NCI-H226 (cell line): ENCODE results near the gene CRYBA1.
A peak's percentile ranks its signal among the peaks of the same experiment; 100 is the strongest.
"Not testable (repeated sequence)": the region's sequence is repeated elsewhere in the genome, so short reads cannot be mapped to it uniquely, and the experiment has no call there.

Source experiments
- DNase-seq: peaks from one replicate; pipeline ENCODE4 v3.0.0-alpha.2; 2015

The CRYBA1 gene

DNA sequence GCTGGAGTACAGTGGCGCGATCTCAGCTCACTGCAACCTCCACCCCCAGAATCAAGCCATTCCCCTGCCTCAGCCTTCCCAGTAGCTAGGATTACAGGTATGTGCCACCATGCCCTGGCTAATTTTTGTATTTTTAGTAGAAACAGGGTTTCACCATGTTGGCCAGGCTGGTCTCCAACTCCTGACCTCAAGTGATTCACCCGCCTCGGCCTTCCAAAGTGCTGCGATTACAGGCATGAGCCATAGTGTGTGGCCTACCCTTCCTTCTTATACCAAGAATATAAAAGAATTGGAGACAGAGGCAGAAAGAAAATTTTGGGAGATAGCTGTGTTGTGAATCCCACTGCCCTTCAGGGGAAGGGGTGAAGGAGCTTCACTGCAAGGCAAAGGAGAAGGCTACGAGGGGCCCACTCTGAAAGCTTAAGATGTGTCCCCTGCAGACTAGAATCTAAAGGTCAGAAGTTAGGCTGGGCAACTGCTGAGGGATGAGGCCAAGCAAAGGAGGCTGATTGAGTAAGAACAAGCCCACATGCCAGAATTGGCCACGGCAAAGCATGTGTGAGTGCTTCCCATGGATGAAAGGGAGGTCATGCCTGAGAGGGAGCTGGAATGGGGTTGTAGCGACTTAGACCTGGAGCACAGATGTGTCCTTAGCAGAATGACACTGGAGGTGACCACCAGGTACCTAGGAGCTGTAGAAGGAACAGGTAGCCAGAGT, 8.4 kb upstream of the CRYBA1 start:
- DNase-seq, result peak; percentile 70

DNA sequence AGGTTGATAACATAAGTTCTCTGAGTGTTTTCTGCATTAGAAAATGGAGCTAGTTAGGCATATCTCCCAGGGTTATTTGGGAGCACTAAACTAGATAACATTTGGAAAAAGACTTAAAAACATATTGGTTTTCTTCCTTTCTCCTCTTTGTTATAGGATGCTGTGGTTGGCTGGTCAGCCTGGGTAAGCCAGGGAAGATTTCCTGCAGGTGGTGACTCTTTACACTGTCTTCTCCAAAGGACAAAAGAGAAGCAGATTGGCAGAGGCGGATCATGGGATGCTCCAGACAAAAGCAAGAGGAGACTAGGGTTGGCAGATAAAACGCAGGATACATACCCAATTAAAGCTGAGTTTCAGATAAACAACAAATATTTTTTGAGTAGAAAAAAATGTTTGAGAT, 6.2 kb upstream of the CRYBA1 start:
- DNase-seq, result peak; percentile 14

DNA sequence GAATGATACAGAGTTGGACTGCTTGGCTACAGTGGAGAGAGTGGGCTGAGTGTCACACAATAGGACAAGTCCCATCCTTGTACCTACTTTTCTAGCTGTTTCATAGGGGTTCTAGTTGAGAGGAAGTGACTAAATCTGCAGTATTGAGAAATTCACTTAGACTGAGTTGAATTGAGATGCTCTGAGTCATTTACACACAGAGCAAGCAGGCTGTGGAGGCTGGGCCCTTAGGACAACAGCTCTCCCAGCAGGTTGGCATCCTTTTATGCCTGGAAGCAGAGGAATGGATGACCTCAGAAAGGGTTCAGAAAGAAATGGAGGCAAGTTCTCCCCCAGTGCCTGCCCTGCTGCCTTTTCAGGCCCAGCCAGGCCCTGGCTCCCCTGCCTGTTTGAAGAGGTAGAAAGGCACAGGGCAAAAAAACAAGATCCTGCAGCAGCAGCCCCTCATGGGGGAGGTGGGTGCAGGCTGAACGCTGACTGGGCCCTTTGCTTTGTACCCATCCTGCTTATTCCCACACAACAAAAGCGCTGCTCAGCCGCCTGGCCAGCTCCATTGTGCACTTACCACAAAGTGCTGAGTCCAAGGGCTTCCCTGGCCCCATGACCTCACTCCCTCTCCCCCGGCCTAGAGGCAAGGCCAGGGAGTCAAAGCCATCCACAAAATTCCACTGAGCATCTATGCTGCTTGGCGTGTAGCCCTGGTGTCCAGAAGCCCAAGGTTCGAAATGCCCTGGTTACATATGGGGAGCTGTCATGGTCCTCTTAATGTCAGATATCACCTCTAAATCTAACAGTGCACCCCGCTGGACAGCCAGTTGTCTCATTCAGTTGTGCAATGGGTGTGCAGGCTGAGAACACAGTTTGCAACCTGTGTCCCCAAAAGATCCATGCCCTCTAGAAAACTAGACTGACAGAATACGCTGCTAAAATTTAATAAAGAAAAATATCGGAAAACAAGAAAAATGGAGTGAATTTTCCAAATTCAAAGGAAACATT, 5.4 kb upstream of the CRYBA1 start:
- DNase-seq, result peak; percentile 98

DNA sequence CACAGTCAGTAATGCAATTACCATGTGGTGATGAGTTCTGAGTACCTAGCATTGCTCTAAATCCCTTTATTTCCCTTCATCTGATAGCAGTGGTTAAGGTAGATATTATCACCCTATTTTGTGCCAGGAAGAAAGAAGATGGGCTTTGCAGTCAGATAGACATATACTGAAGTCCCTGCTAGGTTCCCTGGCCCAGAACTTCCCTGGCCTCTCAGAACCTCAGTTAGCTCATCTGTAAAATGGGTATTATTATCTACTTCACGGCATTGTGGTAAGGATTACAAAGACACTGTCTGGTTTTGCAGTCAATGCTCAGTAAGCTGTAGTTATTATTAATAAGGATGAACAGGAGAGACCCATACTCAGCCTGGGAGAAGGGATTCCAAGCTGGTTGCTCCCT, 4.6 kb upstream of the CRYBA1 start:
- no peak for DNase-seq

- no peak for DNase-seq
Observed at GRCh38 chr17:29242790-29243189, 3.9 kb upstream of the CRYBA1 start.

DNA sequence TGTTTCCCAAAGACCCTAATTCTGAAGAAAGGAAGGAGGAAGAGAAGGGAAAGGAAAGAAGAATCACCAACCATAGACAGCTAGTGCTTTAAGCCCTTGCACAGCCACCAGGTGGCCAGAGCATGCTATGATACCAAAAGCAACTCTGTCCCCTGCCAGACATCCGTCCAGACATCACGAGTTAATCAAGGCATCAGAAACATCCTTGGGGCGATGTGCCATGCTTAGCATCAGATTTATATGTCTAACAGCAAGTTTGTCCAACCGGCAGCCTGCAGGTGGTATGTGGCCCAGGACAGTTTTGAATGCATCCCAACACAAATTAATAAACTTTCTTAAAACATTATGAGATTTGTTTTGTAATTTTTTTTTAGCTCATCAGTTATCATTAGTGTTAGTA, 2.9 kb upstream of the CRYBA1 start:
- DNase-seq, result no peak

DNA sequence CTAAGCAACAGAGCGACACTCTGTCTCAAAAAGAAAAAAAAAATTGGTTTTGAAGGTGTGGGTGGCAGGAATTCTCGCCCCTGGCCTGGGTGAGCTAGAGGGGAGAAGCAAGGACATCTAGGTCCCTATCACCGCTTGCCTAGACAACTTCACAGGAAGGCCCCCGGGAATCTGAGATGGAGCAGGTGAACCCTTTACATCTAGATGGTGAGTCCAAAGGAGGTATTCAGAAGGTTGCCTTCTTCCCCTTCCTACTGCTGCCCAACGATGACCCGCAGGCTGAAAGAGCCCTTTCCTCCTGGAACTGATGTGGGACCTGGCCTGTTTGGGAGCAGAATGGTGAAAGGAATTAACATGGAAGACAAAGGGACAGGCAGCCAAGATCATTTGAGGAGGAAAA, 1.3 kb upstream of the CRYBA1 start:
- no peak for DNase-seq

GRCh38 chr17:29247219-29247618, 560 bp downstream of the CRYBA1 start:
- no peak for DNase-seq

GRCh38 chr17:29248845-29249244, 2.2 kb downstream of the CRYBA1 start:
- DNase-seq, result no peak

GRCh38 chr17:29250666-29251065, 4.0 kb downstream of the CRYBA1 start:
- peak; percentile 73 for DNase-seq

- DNase-seq, result no peak
Observed at GRCh38 chr17:29251184-29251583, 4.5 kb downstream of the CRYBA1 start.

DNA sequence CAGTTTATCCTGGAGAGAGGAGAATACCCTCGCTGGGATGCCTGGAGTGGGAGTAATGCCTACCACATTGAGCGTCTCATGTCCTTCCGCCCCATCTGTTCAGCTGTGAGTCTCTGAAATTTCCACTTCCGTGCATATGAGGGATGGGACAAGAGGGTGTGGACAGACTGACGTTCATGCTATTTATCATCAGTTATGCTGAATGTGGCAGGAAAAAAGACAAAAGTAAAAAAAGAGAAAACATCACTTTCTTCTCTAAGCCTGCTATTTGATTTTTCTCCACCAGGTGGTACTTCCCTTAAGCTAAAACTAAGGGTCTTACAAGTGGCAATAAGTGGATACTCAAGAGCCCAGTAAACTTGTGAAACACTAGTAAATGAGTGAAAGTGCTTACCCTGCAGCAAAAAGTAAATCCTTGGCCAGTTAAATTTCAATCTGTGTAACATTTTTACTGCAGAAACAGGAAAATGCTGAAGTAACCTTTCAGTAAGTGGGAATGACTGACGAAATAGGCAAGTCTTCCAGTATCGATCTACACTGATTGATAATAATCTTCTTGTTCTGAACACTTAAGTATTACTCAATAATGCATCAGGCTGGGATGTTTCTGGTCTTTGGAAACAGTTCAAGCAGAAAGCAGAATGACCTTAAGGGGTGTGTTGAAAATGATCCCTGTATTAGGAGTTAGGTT, 5.6 kb downstream of the CRYBA1 start:
- peak; percentile 27 for DNase-seq

- no peak for DNase-seq
Observed at GRCh38 chr17:29253037-29253436, 6.4 kb downstream of the CRYBA1 start.

DNA sequence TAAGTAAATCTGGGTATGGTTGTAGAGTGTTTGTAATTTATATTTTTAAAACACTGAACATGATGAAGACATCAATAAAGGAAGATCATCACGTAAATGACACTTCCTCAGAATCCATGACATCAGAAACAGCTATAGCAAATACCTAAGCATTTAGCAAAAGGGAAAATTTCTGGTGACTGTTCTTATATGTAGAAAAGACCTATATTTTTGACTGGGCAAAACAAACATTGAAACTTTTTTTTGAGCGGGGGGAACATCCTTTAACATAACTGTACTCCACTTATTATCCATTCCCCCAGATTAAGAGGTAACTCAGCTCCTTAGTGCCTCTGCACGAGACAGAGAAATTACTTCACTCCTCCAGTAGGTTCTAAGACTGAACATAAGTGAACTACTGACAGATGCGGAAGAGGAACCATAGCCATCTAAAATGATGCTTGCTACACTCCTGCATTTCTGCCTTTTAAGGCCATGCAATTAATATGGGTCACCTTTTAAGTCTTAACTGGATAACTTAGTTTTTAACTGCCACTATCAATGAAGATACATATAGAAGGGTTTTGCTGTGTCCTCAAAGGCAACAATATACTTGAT, 9.4 kb downstream of the CRYBA1 start:
- DNase-seq, result no peak

DNA sequence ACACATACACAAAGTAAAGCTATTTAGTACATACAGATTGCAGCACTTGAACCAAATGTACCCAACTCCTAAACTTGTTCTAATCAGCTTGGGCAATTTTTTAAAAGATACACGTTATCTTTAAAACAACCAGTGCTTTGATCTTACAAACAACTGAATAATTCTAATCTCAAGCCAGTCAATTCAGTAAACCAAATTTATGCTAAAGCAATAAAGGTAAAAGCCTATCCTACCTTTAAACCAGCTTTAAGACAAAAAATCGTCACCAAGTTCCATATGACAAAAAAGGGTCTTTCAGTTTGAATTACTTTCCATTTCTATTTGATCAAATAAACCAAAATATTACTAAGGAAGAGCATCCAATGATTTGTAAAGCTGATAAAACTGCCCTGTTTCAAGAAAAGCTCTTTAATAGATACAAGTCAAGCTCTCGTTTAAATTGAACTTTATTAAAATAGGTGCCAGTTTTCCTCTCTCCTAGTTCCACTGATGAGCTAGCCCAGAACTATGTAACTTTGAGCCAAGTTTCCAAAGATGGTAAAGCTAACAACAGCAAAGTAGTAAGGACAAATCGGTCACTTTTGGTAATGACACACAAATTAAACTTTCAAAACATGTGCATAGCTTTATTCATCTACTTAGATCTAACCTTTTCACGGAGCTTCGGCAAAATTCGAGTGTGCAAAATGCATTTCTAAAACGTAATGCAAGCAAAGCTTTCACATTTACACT, 10.2 kb downstream of the CRYBA1 start:
- no peak for DNase-seq

DNA sequence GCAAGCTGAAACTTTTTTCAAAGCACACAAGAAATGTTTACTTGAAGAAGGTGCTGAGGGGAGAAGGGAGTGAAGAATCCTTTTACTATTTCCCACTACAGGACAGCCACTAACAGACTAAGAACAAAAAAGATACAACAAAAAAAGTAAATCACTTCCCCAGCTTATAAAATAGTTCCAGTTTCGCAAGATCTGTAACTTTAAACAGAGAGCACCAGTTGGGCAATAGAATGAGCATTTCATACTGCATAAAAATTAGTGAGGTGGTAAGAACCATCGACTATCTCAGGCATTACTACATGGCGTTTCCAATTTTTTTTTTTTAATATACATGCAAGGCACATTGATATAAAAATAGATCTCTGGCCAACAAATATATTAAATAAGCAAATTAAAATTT, 11.1 kb downstream of the CRYBA1 start:
- DNase-seq, result no peak

GRCh38 chr17:29263916-29264315, 17.3 kb downstream of the CRYBA1 start:
- DNase-seq, result no peak

- DNase-seq, result not testable (repeated sequence)
Observed at GRCh38 chr17:29271980-29272379, 25.3 kb downstream of the CRYBA1 start.

GRCh38 chr17:29273924-29274323, 27.3 kb downstream of the CRYBA1 start:
- DNase-seq, result no peak

DNA sequence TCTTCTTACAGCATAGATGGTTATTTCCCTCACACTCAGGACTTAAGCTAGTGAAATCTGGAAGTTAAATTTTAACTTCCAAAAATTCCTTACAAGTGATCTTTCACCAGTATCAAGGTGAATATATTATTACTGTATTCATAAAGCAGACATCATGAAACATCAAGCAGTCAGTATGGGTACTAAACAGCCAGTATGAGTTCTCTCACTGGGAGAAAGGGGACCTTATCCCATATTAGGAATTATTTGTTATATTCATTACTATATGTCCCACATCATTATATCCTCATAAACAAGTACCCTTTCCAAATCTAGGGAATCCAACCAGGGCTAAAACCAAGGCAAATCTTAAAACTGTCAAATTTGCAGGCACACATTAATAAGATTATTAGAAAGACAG, 32.0 kb downstream of the CRYBA1 start:
- DNase-seq, result no peak

GRCh38 chr17:29279397-29280070, 32.9 kb downstream of the CRYBA1 start:
- no peak for DNase-seq

DNA sequence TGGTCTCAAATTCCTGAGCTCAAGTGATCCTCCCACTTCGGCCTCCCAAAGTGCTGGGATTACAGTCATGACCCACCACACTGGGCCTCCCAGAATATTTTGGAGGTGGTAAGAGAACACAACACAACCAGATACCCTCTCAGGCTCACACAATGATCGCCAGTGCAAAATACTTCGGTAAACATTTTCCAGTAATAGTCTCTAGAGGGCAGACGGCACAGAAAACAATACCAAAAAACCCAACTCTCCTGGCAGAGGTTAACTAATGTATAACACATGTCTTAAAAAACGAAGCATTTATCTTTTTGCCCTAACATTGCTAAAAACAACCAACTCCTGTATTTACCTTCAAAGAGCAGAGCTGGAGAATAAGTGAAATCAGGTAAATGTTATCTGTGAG, 36.8 kb downstream of the CRYBA1 start:
- DNase-seq, result no peak
